GM21367 (cell line): ENCODE data around the gene GSTT2B.
A peak's percentile ranks its signal among the peaks of the same experiment; 100 is the strongest.
"Not testable (repeated sequence)": the region's sequence is repeated elsewhere in the genome, so short reads cannot be mapped to it uniquely, and the experiment has no call there.

Experiments
- ATAC-seq: cut with Tn5 transposase; IDR thresholded peaks from one replicate; pipeline ENCODE4 v1.9.1; 2021; ENCODE audit not compliant: unreplicated experiment

The GSTT2B gene

GRCh38 chr22:23986089-23986488 is 25.1 kb upstream of the GSTT2B start:
- ATAC-seq, result not testable (repeated sequence)

GRCh38 chr22:23984430-23984829 is 23.4 kb upstream of the GSTT2B start:
- no peak for ATAC-seq

DNA sequence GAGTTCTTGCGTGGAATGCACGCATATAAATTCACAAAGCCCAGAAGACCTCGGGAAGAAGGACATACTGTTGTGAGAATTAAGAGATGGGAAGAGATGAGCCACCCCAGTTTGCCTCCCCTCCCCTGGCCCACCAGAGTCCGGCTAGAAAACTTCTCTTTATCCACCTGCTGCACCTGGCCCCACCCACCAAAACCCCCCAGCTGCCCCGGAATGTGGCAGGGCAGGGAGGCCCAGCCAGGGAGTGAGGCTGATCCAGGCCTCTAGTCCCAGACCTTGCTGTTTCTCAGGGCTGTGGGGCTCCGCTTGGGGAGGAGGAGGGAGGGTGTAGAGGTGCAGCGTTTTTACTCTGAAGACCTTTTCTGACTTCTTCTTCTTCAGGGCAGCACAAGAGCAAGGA is 19.6 kb upstream of the GSTT2B start:
- ATAC-seq, result not testable (repeated sequence)

DNA sequence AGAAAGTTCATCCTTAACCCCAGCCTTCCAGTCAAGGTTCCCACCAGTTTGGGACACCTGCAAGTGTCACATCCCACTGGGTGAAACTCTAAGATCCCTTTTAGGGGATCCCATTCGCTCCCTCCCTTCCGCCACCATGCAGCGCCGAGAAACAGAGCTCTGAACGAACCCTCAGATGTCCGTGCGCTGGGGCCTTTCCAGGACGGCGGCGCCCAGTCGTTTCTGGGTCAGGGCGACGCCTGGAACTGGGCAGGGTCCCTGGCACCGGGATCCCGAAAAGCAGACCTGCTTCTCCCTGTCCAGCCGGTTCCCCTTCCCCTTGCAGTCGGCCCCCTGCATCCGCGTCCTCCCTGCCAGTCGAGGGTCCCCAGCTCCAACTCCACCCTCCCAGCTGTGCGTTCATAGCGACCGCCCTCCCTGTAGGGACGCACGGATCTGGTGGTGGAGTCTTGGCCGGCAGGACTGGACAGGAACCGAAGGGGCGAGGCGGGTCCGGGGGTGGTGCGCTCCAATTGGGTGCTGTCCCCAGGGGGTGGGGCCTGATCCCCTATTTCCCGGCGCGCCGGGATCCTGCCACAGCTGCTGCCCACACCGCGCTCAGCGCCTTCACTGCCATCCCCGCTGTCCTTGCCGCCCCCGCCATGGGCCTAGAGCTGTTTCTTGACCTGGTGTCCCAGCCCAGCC is 18.7 kb upstream of the GSTT2B start, which contains the start of gene GSTT2:
TSS of gene GSTT2 (plus strand) at position 578 of the 684 bp plus-strand sequence.
- not testable (repeated sequence) for ATAC-seq

GRCh38 chr22:23977304-23977703 is 16.3 kb upstream of the GSTT2B start:
- not testable (repeated sequence) for ATAC-seq

- not testable (repeated sequence) for ATAC-seq
These were observed 13.9 kb upstream of the GSTT2B start for GRCh38 chr22:23974836-23975352.

DNA sequence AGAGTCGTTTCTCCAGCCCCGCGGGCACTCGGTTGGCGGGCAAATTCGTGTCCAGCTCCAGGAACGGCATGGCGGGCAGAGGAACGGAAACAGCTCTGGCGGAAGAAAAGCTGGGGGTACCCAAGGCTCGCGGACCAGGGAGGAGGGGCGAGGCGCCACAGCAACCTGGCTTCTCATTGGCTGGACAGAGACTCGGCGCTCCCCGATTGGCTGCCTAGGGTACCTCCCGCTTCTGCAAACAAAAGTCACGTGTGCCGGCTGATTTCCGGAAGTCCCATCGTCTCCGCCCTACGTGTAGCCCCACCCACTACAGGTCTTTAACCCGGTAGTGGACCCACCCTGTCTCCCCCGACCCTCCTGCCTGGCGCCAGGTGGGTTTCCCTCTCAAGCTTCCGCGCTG is 13.3 kb upstream of the GSTT2B start, which contains the start of gene DDT:
TSS of gene DDT (minus strand) at position 97 of the 400 bp plus-strand sequence. CDS start at position 70, 27 bp downstream.
- peak; percentile 61 for ATAC-seq

GRCh38 chr22:23971927-23972326 is 10.9 kb upstream of the GSTT2B start:
- ATAC-seq, result not testable (repeated sequence)

GRCh38 chr22:23970816-23971486 is 10.0 kb upstream of the GSTT2B start:
- no peak for ATAC-seq

GRCh38 chr22:23970201-23970641 is 9.2 kb upstream of the GSTT2B start:
- no peak for ATAC-seq

GRCh38 chr22:23969071-23969470 is 8.1 kb upstream of the GSTT2B start:
- ATAC-seq, result no peak

DNA sequence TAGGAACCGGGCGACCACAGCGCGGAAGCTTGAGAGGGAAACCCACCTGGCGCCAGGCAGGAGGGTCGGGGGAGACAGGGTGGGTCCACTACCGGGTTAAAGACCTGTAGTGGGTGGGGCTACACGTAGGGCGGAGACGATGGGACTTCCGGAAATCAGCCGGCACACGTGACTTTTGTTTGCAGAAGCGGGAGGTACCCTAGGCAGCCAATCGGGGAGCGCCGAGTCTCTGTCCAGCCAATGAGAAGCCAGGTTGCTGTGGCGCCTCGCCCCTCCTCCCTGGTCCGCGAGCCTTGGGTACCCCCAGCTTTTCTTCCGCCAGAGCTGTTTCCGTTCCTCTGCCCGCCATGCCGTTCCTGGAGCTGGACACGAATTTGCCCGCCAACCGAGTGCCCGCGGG is 5.6 kb upstream of the GSTT2B start, which contains the start of gene DDTL:
TSS of gene DDTL (plus strand) at position 321 of the 400 bp plus-strand sequence. CDS start at position 348, 27 bp downstream.
- ATAC-seq, result peak; percentile 84

GRCh38 chr22:23966094-23966493 is 5.1 kb upstream of the GSTT2B start:
- not testable (repeated sequence) for ATAC-seq

DNA sequence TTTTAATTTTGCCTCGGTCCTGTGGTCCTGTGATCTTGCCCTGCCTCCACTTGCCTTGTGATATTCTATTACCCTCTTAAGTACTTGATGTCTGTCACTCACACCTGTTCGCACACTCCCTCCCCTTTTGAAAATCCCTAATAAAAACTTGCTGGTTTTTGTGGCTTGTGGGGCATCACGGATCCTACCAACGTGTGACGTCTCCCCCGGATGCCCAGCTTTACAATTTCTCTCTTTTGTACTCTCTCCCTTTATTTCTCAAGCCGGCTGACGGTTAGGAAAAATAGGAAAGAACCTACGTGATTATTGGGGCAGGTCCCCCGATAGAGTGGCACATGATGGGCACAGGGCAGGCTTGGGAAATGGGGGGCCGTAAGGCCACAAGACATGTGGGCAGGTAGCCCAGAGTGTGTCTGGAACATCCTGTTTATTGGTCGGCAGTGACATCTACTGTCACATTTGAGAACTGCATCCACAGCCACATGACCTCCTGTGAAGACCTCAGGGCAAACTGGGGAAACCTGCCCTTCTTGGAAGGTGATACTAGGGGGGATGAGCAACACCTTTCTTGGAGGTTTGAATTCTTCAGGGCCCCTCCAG is 4.6 kb downstream of the GSTT2B start:
- not testable (repeated sequence) for ATAC-seq

- ATAC-seq, result not testable (repeated sequence)
These were observed 5.1 kb downstream of the GSTT2B start for GRCh38 chr22:23955886-23956285.

GRCh38 chr22:23954991-23955305 is 6.0 kb downstream of the GSTT2B start:
- not testable (repeated sequence) for ATAC-seq

- not testable (repeated sequence) for ATAC-seq
These were observed 6.6 kb downstream of the GSTT2B start for GRCh38 chr22:23954193-23954990.

DNA sequence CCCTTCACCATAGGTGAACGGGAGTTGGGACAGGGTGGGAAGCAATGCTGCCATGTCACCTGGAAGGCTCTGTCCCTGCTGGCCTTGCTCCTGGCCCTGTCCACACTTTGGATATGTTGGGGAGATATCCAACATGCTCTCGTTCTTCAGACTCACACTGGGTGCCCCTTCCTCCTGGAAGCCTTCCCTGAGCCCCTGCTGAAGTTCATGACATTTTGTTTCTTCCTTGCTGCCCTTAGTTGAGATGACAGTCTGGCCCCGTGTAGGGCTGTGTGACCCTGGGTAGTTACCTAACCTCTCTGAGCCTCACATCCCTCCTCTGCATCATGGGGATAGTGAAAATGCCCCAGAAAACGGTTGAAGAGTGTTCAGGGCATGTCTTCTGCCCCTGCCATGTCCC is 7.5 kb downstream of the GSTT2B start:
- ATAC-seq, result not testable (repeated sequence)

- ATAC-seq, result not testable (repeated sequence)
These were observed 8.1 kb downstream of the GSTT2B start for GRCh38 chr22:23952794-23953405.

DNA sequence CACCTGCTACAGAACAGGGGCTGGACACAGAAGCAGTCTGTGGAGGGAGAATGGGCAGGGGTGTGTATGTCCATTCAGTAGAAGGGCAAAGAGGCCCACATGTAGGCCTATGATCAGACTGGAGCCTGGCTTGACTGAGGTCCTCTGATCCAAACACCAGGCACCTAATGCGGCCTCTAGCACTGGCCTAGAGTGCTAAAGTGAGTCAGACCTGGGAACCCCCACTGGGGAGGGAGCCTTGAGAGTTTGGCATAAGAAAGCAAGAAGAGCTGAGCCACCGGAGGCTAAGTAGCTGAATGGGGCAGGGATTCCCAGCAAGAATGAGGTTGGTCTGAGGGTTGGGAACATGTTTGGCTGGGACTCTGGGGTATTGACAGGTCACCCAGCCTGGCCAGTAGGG is 9.6 kb downstream of the GSTT2B start:
- not testable (repeated sequence) for ATAC-seq
